ENCODE data around the gene ISM1. TPM values are rescaled to one million over a fixed set of nuclear protein-coding genes. Genes with fewer than 3 reads are reported as not detected.
A peak's percentile ranks its signal among the peaks of the same experiment; 100 is the strongest.

Gene ISM1
- total RNA-seq, 1 experiment from 2014 or later: 0.11 TPM

DNA sequence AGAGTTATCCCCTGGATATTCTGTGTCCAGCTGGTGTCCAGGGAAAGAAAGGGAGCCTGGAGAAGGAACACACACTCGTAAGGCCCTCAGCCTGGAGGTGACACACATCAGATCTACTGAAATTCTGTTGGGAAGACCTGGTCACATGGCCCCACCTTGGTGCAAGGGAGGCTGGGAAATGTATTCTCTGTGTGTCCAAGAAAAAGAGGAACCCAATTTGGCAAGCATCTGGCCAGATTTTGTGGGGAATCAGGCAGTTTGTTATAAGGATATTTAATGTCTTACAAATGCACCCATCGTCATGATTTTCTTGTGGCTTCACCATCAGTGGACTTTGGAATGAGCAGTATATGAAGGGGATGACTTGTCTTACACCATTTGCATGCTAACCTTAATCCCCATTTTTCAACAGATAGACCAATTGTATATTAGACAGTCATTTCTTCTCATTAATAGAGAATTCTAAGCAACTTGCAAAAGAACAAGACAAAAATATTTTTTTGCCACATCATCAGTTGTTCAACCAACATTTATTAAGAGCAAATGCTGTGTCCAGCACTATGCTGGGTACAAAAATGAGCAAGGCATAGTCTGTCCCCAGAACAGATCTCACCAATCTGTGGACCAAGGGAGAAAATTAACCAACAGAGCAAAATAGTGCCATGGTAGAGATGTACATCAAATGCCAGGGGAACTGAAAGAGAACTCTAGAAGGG lies 59.7 kb downstream of the ISM1 start:
- DNase-seq (ENCODE audit: low read depth): no peak

DNA sequence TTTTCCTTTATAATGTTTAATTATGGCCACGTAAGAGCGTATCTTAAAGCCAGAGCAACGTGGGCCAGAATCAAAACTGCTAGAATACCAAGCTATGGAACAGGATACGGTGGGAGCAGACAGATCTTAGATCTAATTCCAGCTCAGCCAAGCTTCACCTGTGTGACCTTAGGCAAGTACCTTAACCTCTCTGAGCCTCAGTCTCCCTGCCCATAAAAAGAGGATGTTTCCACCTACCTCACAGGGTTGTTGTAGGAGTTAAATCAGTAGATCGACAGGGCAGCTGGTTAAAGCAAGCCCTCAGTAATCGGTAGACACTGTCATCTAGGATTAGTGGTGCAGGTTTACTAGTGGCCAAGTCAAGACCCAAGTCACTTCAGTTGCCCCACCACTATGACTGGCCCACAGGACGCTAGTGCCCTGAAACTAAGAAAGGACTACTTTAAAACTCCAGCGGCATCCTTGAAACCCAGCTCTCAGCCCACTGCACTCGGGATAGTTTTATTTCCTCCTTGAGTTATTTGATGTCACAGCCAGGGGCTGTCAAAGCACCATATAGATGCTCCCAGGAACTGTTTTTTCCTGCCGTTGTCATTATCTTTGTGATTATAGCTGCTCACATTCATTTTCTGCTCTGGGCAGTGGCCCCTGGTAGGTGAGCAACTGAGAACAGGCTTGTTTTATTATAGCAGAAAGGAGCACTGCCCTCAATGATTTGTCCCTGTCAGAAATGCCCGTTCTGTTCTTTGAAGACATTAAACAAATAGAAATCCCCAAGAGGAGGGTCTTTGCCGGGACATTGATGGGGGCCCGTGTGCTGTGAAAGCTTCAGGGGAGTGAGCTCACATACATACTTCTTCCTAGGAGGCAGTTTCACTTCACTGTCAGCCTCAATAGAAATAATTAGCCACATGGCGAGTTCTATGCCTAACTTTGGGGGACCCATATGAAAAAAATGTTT lies 63.1 kb downstream of the ISM1 start:
- no peak for DNase-seq (ENCODE audit: low read depth)

DNA sequence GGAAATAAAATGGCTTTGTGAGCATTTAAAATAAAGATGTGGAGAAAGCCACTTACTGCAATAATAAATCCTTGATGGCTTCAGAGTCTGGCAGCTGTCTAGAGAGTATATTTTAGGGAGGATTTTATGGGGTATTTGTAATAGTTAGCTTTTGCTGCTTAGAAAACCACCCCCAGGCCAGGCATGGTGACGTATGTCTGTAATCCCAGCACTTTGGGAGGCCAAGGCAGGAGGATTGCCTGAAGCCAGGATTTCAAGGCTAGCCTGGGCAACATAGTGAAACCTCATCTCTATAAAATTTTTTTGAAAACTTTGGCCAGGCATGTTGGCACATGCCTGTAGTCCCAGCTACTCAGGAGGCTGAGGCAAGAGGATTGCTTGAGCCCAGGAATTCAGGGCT lies 63.8 kb downstream of the ISM1 start:
- DNase-seq (ENCODE audit: low read depth): no peak

DNA sequence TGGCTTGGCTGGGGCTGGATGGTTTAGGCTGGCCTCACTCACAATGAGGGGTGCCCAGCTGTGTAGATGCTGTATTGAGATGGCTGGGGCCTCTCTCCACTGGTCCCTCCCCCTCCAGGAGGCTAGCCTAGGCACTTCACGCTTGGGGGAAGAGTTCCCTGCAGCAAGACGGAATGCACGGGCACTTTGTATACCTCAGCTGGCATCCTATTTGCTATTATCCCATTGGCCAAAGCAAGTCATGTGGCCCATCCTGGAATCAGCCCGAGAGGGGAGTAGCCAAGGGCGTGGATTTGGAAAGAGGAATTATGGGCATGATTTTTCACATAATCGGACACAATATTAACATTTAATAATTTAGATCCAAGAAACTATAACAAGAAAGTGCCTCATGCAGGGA lies 64.3 kb downstream of the ISM1 start:
- DNase-seq (ENCODE audit: low read depth): no peak

DNA sequence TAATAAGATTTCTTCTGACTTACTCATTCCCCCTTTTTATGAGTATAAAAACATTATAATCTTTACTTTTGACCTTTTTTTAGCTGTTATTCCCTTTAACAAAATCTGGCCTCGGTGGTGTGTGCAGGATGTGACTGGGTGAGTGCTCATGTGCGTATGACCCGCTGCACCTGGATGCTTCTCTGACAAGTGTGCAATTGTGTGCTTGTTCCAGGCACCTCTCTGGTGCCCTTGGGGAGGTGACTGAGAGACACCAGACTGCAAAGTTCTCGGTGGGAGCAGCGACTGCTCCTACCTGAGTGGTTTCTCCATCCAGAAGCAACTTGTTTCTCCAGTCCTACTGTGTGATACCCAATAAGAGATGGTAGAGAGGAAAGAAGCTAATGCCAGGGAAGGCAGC lies 65.0 kb downstream of the ISM1 start:
- DNase-seq (ENCODE audit: low read depth): no peak

DNA sequence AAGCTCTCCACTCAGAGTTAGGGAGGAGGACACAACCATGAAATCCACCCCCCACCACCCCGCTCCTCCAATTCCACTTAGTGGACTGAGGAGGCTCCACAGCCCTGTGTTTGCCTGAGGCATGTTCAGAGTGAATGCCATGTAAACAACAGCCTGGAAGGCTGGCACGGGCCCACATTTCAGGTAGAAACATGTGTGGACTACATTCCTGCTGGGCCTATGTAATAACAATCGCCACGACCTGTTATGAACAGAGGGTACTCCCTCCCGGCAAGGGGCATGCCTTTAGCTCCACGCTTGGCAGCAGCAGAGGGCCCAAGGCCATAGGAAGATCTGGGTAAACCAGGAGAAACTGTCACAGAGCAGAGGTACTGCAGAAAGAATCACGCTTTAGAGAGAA lies 65.5 kb downstream of the ISM1 start:
- no peak for DNase-seq (ENCODE audit: low read depth)

DNA sequence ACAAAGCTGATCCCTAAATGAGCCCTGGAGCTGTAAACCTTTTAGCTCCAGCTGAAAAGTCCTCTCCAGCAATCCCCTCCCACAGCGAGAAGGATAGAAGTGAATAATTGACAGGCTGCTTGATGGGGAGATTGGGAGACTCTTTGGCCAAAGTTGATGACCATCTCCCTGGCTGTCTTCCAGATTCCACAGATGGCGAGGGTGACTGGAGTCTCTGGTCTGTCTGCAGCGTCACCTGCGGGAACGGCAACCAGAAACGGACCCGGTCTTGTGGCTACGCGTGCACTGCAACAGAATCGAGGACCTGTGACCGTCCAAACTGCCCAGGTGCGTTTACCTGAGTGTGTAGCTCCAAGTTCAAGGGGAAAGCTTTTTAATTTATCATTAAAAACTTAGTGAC lies 67.3 kb downstream of the ISM1 start:
- no peak for DNase-seq (ENCODE audit: low read depth)

DNA sequence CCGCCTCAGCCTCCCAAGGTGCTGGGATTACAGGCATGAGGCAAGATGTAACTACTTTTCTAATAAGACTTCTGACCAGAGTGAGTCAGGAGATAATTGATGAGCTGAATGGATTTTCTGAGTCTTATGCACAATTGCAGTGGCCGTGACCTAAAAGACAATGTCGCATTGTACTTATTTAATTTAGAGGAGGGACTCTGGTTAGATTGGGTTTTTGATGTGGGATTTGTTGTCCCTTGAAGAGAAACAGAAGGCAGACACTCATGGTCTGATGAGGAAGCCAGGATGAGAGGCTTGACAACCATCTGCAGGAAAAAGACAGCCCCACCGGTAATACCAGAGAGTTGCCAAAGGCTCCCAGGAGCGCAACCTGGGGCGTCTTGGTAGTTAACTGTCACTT lies 68.0 kb downstream of the ISM1 start:
- no peak for DNase-seq (ENCODE audit: low read depth)

DNA sequence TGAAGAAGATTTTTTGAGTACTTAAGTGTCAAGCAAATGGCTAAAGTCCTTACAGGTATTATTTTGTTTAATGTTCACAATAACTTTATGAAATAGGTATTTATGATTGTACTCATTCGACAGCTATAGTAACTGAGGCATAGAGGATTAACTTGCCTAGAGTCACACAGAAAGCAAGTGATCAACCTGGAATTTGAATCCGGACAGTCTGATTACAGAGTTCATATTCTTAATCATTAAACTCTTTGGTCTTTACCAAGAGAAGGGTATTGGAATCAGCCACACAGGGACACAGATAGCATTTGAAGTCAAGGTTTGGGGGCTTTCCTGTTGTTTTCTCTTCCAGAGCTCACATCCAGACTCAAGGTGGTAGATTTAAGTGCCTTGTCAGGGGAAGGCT lies 69.7 kb downstream of the ISM1 start:
- no peak for DNase-seq (ENCODE audit: low read depth)

DNA sequence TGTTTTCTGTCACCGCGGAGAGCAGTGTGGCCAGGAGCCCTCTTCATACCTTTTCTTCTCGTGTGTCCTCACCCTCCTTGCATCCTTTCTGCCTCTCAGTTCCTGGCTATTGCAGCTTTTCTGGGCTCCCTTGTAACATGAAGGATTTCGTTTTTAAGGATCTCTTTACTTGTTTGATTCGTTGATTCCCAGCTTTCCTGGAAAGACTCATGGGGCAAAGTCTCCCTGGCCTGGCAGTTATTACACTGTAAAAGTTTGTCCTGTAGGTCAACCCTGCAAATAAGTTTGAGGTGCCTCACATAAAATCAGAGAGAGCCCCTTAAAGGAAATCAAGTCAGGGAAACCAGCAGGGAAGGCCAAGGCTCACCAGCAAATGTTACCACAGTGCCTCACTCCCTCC lies 70.1 kb downstream of the ISM1 start:
- DNase-seq (ENCODE audit: low read depth): no peak

DNA sequence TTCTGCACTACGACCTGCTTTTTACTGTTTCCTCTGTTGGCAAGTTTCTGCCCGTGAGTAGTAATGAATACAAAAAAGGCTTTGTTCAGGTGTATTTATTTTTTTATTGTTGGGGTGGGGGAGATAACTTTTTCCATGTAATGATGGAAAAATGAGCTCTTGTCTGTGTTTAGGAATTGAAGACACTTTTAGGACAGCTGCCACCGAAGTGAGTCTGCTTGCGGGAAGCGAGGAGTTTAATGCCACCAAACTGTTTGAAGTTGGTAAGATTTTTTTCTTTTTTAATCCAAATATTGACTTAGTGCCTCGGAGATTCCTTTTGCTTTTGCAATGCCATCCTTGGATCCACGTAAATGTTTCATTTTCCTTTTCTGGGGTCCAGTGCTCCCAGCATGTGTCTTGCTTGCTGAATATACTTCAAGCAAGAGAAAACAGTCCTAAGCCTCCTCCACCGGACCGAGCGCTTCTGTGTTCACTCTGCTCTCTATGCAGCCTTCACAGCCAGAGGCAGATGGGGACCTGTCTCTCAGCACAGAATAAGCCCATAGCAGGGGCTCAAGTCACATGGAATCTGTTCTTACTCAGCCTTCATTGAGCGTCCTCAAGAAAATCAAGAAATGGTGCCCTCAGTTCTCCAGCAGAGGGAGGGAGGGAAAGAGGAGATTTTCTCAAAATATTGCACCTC lies 71.3 kb downstream of the ISM1 start:
- DNase-seq (ENCODE audit: low read depth): no peak

DNA sequence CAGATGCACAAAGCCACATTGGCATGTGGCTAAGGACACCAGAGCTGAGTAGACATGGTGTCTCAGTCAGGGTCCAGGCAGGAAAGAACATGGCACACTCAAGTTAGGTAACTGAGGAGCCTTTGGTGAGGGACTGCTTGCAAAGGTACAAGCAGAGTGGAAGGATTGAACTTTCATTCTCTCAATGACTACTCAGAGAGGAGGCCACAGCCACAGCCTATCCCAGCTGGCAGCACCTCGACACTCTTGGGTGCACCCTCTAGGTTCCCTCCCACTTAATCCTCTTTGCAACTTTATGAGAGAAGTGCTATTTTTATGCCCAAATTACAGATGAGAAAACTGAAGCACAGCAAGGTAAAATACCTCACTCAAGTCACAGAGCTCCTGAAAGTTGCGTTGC lies 73.4 kb downstream of the ISM1 start:
- no peak for DNase-seq (ENCODE audit: low read depth)

DNA sequence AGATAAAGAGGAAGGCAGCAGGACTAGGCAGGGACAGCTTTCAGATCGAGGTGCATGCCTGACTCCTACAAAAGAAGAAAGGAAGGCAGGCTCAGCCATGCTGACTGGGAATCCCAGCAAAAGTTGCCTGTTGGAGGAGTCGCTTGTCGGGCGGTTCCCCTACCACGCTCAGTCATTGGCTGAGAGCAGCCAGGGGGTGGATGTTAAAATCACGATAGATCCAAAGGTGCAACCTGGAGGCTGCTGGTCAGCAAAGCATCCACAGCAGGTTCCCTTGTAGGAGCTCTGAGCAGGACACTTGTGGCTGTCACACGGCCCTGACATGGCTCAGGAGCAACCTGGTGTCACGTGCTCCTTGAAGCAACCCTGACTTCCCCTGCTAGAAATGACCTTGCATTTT lies 74.6 kb downstream of the ISM1 start:
- DNase-seq (ENCODE audit: low read depth): no peak

DNA sequence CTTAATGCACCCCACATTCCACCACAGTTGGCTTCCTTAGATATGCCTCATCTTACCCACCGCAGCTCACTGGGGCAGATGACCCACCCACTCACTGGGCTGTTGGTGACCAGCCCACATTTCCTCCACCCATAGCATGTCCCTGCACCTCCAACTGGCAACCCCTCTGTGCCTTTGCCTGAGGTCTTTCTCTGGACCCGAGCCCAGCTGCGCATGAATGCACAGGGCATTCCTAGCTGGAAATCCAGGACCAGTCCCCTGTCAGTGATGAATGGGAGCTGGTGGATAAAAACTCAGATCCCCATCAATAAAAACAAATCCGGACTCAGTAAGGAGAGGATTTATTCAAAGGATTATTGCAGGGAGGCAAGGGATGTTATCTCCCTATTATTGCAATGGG lies 75.0 kb downstream of the ISM1 start:
- no peak for DNase-seq (ENCODE audit: low read depth)

DNA sequence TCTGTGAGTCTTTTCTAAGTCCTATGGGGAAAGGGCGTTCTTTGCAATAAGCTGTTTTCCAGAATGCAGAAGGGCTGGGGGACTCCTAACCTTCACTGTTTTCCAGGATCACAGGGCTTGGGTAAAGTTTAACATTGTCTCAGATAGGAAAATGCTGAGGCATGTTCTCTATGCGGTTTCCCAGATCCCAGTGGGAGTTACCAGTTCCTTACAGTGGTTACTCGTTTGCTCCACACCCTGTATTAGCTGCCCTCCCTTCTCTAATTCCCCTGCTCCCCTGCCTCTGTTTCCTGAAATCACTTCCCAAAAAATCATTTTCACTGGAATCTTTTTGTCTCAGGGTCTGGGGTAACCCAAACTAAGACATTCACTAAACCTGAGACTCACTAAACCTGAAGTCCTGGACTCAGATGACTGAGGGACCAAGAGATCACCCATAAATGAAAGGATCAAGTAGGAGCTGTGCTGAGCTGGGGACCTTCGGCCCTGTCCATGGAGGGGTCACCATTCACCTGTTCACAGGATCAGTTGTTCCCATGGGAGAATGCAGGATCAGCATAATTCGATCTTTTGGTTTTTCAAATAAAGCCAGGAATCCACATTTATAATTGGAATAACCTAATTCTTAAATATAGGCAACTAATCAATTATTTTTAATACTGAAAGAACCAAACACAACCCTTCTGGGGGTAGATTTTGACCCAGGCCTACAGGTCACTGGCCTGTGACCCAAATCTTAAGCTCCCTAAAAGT lies 76.2 kb downstream of the ISM1 start:
- DNase-seq (ENCODE audit: low read depth): no peak

DNA sequence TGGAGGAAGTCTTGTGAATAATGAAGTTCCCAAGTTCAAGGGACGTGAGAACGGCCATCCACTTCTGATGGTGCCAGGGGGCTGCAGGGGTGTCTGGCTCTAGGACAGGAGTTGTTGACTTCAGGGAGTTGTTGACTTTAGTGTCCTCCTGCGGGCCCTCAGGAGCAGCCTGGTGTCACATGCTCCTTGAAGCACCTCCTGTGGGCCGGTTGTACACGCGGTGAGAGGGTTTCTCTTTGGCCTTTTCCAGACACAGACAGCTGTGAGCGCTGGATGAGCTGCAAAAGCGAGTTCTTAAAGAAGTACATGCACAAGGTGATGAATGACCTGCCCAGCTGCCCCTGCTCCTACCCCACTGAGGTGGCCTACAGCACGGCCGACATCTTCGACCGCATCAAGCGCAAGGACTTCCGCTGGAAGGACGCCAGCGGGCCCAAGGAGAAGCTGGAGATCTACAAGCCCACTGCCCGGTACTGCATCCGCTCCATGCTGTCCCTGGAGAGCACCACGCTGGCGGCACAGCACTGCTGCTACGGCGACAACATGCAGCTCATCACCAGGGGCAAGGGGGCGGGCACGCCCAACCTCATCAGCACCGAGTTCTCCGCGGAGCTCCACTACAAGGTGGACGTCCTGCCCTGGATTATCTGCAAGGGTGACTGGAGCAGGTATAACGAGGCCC lies 77.8 kb downstream of the ISM1 start:
- no peak for DNase-seq (ENCODE audit: low read depth)

DNA sequence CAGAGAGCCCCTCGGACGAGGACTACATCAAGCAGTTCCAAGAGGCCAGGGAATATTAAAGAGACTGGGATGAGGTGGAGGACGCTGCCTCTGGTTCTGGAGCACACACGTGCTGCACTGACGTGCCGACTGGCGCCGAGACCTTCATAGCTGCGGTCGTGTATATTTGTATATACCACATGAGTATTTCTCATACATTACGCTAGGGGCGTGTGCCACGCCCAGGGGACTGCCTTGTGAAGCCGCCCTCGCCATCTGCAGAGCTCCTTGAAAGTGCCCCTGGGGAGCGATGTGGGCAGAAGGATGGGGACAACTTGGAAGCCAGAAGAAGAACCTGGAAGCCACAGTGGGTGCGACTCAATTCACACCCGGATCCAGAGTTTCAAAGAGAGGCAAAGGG lies 78.3 kb downstream of the ISM1 start:
- no peak for DNase-seq (ENCODE audit: low read depth)

DNA sequence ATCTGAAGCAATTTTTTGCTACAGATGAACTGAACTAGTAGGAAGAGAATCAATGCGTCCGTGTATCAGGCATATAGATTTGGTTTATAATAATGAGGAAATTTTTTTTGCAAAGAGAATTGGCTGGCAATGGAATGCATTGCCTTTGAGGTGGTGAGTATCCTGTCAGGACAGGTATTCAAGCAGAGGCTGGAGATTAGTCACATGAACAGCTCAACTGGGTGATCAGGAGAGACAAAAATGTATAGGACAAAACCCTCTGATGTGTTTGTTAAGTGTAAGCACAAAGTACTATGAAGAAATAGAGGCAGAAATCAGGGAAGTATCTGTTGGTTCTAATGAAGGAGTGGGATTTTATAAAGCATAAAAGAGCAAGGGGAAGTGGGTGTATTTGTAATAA lies 80.5 kb downstream of the ISM1 start:
- no peak for DNase-seq (ENCODE audit: low read depth)

DNA sequence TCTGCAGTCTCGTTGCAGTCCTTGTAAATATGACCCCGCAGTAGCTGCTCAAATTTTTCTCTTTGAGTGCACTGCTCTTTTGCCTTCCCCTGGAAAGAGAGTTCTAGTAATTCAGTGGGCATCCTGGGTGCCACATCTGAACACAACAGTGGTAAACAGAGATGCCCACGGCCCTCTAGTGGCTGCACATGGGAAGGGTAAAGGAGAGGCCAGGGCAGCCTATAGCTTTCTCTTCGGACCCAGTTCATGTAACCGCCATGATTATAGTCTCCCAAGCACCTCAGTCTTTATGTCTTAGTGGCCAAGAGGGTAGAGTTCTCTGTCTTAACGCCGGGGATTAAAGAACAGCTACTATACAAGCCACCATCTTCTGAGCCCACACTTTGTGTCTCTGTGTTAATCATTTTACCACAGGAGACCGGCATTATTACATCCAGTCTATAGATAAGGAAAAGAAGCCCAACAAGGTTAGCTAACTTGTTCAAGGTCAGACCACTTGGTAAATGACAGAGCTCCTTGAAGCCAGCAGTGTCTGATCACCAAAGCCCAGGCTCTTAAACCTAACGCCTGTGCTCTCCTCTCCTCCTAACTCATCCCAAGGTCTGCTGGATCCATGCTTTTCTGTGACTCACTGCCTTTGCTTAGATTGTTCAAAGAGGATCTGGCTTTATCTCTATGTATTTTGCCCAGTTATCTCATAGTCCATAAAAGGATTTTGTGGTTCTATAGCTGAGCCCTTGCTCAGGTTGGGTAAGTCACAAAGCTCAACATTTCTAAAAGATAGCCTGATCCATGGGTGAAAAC lies 81.8 kb downstream of the ISM1 start:
- DNase-seq (ENCODE audit: low read depth): peak; percentile 30

DNA sequence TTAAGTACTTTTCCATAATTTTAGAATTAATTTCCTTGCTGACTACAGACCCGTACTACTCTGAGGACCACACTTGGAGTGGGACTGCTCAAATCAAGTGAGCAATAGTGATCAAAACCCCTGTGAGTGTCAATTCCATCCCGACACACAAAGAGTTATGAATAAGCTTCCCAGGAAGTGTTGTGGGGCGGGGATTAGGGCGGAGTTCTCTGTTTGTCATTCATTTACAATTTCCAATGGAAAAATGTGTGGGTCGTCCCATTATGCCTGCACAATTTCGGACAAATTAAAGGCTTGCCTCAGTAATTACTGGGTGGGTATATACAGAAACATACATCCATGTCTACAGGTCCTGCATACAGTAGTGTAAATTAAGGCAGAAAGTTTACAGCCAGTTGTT lies 84.2 kb downstream of the ISM1 start:
- no peak for DNase-seq (ENCODE audit: low read depth)
